CD4-positive, CD25-positive, alpha-beta regulatory T cell (primary cell): Measurements from ENCODE around the gene SUSD1. TPM values are rescaled to one million over a fixed set of nuclear protein-coding genes. Genes with fewer than 3 reads are reported as not detected.

ENCODE experiments used
- ATAC-seq, 2 donors: fragments of 150-1000 bp; cut with Tn5 transposase; one replicate each; pipeline ENCODE4 v1.10.0; 2021; ENCODE audit warnings: low read depth in 2 of 2, moderate number of reproducible peaks in 2 of 2, moderate library complexity in 1 of 2
- DNase-seq, 3 donors: peaks; one replicate each; pipeline versions ENCODE4 v3.0.0 to v3.0.0-alpha.2; 2012 to 2022; ENCODE audit warnings: mixed read lengths in 1 of 3
- H3K27ac ChIP-seq: one replicate; pipeline ENCODE4 v1.7.0; 2013; ENCODE audit warnings: mild to moderate bottlenecking, low read length; ENCODE audit not compliant: insufficient read depth, poor library complexity, severe bottlenecking
- H3K27me3 ChIP-seq: one replicate; pipeline ENCODE4 v1.7.0; 2013; ENCODE audit warnings: low read length; ENCODE audit not compliant: control insufficient read depth, insufficient read depth
- H3K36me3 ChIP-seq: one replicate; pipeline ENCODE4 v1.7.0; 2013; ENCODE audit warnings: mild to moderate bottlenecking, low read length, moderate library complexity; ENCODE audit not compliant: control insufficient read depth, insufficient read depth
- H3K4me1 ChIP-seq: 2 replicates; pipeline ENCODE4 v1.7.0; 2013; ENCODE audit warnings: mild to moderate bottlenecking, low read length; ENCODE audit not compliant: insufficient read depth, control insufficient read depth, poor library complexity, severe bottlenecking
- H3K4me3 ChIP-seq: one replicate; pipeline ENCODE4 v1.7.0; 2013; ENCODE audit warnings: low read depth, mild to moderate bottlenecking, low read length, moderate library complexity
- H3K9me3 ChIP-seq, 2 experiments: 1 replicate in 1 of 2; 2 replicates in 1 of 2; pipeline ENCODE4 v1.7.0; 2013; ENCODE audit warnings: low read length in 2 of 2, mild to moderate bottlenecking in 1 of 2, moderate library complexity in 1 of 2; ENCODE audit not compliant: control insufficient read depth in 2 of 2
- H3K27ac Mint-ChIP-seq, 3 donors: one replicate each; pipeline ENCODE4 v1.8.0; 2020 to 2022; ENCODE audit warnings: mild to moderate bottlenecking in 3 of 3, mixed read lengths in 3 of 3, moderate library complexity in 2 of 3
- H3K27me3 Mint-ChIP-seq: one replicate; pipeline ENCODE4 v1.8.0; 2022; ENCODE audit warnings: mild to moderate bottlenecking, mixed read lengths
- H3K36me3 Mint-ChIP-seq: one replicate; pipeline ENCODE4 v1.8.0; 2020; ENCODE audit warnings: mixed read lengths
- H3K4me1 Mint-ChIP-seq, 4 donors: one replicate each; pipeline ENCODE4 v1.8.0; 2020 to 2022; ENCODE audit warnings: mixed read lengths in 4 of 4, mild to moderate bottlenecking in 1 of 4
- H3K4me3 Mint-ChIP-seq, 4 donors: one replicate each; pipeline ENCODE4 v1.8.0; 2020 to 2022; ENCODE audit warnings: mild to moderate bottlenecking in 4 of 4, mixed read lengths in 4 of 4, moderate library complexity in 3 of 4
- H3K9me3 Mint-ChIP-seq, 7 donors: one replicate each; pipeline ENCODE4 v1.8.0; 2020 to 2022; ENCODE audit warnings: mixed read lengths in 7 of 7, mild to moderate bottlenecking in 3 of 7, moderate library complexity in 2 of 7
- polyA plus RNA-seq, 4 donors: library from polyadenylated mRNA; unstranded; fragments of 300-500 nt; fragmentation: Illumina TruSeq; gene quantifications; one replicate each; pipeline ENCODE4 v1.2.3, GENCODE V29; 2021
- total RNA-seq: library from RNA; stranded (reverse); gene quantifications from one replicate; pipeline ENCODE4 v1.2.3, GENCODE V29; 2022

The SUSD1 gene
- total and polyA plus RNA-seq, 5 donors from 2014 or later, result 3.2 to 9.7 (median 7.0) TPM

DNA sequence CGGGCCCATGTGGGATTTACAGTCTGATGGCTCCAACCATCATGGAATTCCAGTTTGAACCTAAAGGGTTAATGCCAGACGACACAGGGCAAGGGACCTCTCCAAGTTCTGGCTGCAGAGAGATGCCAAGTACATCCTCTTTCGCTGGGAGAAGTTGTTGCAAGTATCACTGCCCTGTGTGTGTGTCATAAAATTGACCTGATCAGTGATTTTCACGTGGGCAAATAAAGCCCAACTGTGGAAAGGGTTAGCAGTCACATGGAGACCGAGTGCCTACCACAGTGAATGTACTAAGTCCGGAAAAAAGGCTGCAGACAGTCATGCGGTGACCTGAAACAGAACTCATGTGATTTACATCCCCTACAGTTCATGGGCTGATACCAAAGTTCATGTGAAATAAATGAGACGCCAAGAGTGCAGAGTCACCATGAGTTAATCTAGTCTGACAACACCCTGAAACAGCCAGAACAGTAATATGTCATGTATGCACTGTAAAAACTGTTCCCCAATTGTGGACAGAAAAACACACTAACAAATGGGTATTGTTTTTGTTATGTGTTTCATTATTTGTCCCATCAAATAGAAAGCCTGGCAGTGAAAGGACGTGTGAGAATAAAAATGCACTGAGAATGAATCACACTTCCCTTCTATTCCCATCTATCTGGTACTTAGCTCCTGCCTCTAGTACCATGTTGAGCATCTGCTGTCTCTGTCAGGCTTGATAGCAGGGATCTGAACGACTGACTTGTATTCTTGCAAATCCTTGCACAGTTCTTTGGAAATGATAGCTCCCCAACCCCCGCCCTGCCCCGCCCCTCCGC, 115.7 kb downstream of the SUSD1 start:
- Histone ChIP-seq H3K4me3 (no peak overlapping the region), H3K27ac (no peak overlapping the region), H3K4me1 (peaks cover 5% of the 10 kb centered on the region), H3K27me3 (no peaks in the 10 kb centered on the region), H3K9me3 (no peaks in the 10 kb centered on the region), H3K36me3 (no peaks in the 10 kb centered on the region)
- Mint-ChIP-seq H3K27ac (no peak overlapping the region), H3K4me3 (no peak overlapping the region), H3K4me1 (peaks cover 9 to 35% (median 22%) of the 10 kb centered on the region in 4 donors), H3K27me3 (no peaks in the 10 kb centered on the region), H3K36me3 (peaks cover 6% of the 10 kb centered on the region), H3K9me3 (no peaks in the 10 kb centered on the region)
- no peak for DNase-seq
- peak in 1 of 2 donors; percentile 36 for ATAC-seq

DNA sequence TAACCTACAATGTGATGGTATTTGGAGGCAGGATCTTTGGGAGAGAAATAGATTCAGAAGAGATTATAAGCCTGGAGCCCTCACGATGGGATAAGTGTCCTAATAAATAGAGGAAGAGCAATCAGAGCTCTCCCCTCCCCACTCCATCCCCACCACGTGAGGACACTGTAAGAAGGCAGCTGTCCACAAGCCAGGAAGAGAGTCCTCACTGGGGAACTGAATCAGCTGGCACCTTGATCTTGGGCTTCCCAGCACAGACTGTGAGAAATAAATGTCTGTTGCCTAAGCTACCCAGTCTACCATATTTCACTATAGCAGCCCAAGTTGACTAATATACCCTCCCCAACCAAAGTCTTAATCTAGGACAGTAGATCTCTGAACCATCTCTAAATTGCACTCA, 118.1 kb downstream of the SUSD1 start:
- H3K27me3 Mint-ChIP-seq, result no peaks in the 10 kb centered on the region
- peak overlapping the region in 1 of 4 donors; percentile 21 for H3K4me3 Mint-ChIP-seq
- Histone ChIP-seq H3K36me3 (no peaks in the 10 kb centered on the region), H3K27ac (no peak overlapping the region), H3K4me1 (peaks cover 5% of the 10 kb centered on the region), H3K9me3 (no peaks in the 10 kb centered on the region), H3K27me3 (no peaks in the 10 kb centered on the region), H3K4me3 (no peak overlapping the region)
- no peak overlapping the region for H3K27ac Mint-ChIP-seq
- no peak for ATAC-seq
- peaks cover 15 to 29% (median 21%) of the 10 kb centered on the region in 4 donors for H3K4me1 Mint-ChIP-seq
- peaks cover 0 to 2% (median 0%) of the 10 kb centered on the region in 7 donors for H3K9me3 Mint-ChIP-seq
- peaks cover 6% of the 10 kb centered on the region for H3K36me3 Mint-ChIP-seq
- DNase-seq, result no peak

DNA sequence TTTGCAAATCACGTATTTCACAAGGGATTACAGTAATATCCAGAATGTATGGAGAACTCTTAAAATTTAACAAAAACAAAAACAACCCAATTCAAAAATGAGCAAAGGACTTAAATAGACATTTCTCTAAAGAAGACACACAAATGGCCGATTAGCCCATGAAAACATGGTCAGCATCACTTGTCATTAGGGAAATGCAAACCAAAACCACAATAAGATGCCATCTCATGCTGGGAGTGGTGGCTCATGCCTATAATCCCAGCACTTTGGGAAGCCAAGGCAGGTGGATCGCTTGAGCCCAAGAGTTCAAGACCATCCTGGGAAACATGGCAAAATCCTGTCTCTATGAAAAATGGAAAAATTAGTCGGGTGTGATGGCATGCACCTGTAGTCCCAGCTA, 120.2 kb downstream of the SUSD1 start:
- no peak for ATAC-seq
- H3K27ac ChIP-seq, result no peak overlapping the region
- H3K9me3 ChIP-seq, result no peaks in the 10 kb centered on the region
- no peak for DNase-seq
- Mint-ChIP-seq H3K4me1 (peaks cover 7 to 13% (median 10%) of the 10 kb centered on the region in 4 donors), H3K36me3 (peaks cover 6% of the 10 kb centered on the region), H3K27ac (no peak overlapping the region), H3K4me3 (no peak overlapping the region), H3K9me3 (peaks cover 0 to 2% (median 0%) of the 10 kb centered on the region in 7 donors), H3K27me3 (no peaks in the 10 kb centered on the region)
- no peaks in the 10 kb centered on the region for H3K27me3 ChIP-seq
- H3K4me3 ChIP-seq, result no peak overlapping the region
- H3K36me3 ChIP-seq, result no peaks in the 10 kb centered on the region
- no peaks in the 10 kb centered on the region for H3K4me1 ChIP-seq

DNA sequence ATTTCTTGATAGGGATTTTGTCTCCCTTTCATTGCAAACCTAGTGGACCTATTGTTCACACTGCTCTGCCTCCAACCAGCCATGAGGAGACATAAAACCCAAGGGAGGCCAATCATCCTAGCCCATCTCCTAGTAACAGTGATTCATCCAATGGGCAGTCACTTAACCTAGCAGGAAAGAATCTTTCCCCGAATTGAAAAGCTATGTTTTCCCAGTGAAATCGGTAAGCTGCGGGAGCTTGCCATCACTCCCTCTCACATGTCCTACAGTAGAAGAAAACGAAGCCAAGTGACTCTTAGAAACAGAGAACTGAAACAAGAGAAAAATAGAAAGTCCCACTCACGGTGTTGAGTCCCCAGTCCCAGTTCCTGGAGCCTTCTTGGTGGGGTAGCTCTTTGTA, 123.3 kb downstream of the SUSD1 start:
- no peaks in the 10 kb centered on the region for H3K27me3 ChIP-seq
- peaks cover 0 to 14% (median 4%) of the 10 kb centered on the region in 7 donors for H3K9me3 Mint-ChIP-seq
- no peaks in the 10 kb centered on the region for H3K4me1 ChIP-seq
- no peak overlapping the region for H3K4me3 Mint-ChIP-seq
- no peak overlapping the region for H3K27ac ChIP-seq
- ATAC-seq (no peak), DNase-seq (no peak)
- H3K4me3 ChIP-seq, result no peak overlapping the region
- H3K36me3 ChIP-seq, result no peaks in the 10 kb centered on the region
- H3K36me3 Mint-ChIP-seq, result peaks cover 8% of the 10 kb centered on the region
- H3K27me3 Mint-ChIP-seq, result no peaks in the 10 kb centered on the region
- peaks cover 5 to 14% of the 10 kb centered on the region in 2 experiments for H3K9me3 ChIP-seq
- H3K4me1 Mint-ChIP-seq, result peaks cover 3 to 19% (median 17%) of the 10 kb centered on the region in 4 donors
- no peak overlapping the region for H3K27ac Mint-ChIP-seq

DNA sequence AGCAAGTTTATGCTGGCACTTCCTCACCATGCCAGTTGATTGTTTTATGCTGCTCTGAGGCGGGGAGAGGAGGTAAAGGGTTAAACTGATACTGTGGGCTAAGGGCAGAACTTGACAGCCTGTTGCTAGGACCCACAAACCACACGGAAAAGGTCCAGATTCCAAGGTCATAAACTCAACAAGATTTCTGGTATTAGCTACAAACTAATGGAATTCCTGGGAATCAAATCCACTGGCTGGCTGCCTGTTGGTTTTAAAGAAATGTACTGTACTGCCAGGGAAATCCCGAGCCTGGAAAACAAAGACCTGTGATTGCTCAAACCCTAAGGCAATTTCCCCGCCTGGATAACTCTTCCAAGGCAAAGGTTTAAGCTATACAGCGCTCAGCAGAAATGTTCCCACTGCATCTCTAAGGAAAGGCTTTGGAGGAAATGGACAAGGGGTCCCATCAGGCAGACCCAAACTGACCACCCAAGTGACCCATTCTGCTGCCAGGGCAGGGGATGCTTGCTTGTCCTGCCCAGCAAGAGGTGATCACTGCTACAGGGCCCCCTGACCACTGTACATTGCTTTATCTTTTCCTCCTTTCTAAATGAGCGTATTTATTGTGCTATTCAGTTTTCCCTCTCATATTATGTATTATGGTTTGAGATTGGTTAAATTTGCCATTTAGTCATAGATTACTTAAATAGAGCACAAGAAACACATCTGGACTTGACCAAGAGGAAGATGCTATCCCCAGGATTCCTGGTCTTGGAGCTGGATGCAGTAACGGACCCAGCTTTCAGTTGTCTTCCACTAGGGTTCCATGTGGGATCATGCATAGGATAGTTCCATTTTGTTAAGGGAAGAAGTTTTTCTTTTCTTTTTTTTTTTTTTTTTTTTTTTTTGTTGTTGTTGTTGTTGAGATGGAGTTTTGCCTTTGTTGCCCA, 124.3 kb downstream of the SUSD1 start:
- Histone ChIP-seq H3K36me3 (no peaks in the 10 kb centered on the region), H3K4me1 (no peaks in the 10 kb centered on the region), H3K4me3 (no peak overlapping the region), H3K27ac (no peak overlapping the region), H3K27me3 (no peaks in the 10 kb centered on the region), H3K9me3 (peaks cover 5 to 14% of the 10 kb centered on the region in 2 experiments)
- Mint-ChIP-seq H3K27me3 (no peaks in the 10 kb centered on the region), H3K27ac (no peak overlapping the region), H3K36me3 (peaks cover 8% of the 10 kb centered on the region), H3K9me3 (peaks cover 0 to 14% (median 4%) of the 10 kb centered on the region in 7 donors), H3K4me1 (peaks cover 0 to 18% (median 13%) of the 10 kb centered on the region in 4 donors), H3K4me3 (no peak overlapping the region)
- ATAC-seq, result no peak
- DNase-seq, result no peak

DNA sequence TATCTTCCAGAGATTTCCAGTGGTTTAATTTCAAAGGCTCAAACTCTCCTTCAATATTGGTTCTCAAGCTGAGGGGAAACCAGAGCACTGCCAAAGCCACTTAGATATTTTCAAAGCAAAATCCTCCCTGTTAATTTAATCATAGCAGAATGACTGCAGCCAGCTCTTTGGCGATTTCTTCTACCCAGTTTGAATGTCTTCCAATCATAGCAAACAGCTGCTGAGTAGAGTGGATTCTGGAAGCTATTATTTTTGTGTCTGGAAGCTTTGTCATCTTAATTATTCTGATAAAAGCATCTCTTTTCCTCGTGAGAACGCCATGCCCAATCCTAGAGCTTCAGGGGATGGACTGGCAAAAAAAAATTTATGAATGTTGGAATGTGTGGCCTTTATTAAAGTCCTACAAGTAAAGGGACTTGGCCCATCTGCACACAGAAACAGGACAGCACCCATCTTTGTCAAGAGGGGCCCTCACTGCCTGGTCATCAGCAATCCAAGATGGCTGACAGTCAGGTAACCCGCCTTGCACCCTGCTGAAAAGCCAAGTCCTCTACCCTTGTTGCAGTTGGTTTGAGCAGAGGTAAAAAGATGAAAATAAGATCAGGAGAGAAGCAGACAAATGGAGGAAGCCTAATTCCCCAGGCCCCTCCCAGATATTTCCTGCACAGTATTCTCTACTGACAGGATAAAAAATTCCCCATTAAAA, 125.1 kb downstream of the SUSD1 start:
- no peaks in the 10 kb centered on the region for H3K27me3 Mint-ChIP-seq
- H3K9me3 Mint-ChIP-seq, result peaks cover 0 to 14% (median 4%) of the 10 kb centered on the region in 7 donors
- peaks cover 0 to 19% (median 15%) of the 10 kb centered on the region in 4 donors for H3K4me1 Mint-ChIP-seq
- no peak overlapping the region for H3K4me3 Mint-ChIP-seq
- DNase-seq, result no peak
- no peak overlapping the region for H3K27ac Mint-ChIP-seq
- no peak overlapping the region for H3K27ac ChIP-seq
- H3K9me3 ChIP-seq, result peaks cover 5 to 14% of the 10 kb centered on the region in 2 experiments
- H3K27me3 ChIP-seq, result no peaks in the 10 kb centered on the region
- no peaks in the 10 kb centered on the region for H3K36me3 ChIP-seq
- no peak for ATAC-seq
- no peaks in the 10 kb centered on the region for H3K4me1 ChIP-seq
- no peak overlapping the region for H3K4me3 ChIP-seq
- peaks cover 11% of the 10 kb centered on the region for H3K36me3 Mint-ChIP-seq
